Hepatic stellate cell (primary cell): ENCODE results near the gene DGCR6.
"Not testable (repeated sequence)": the region's sequence is repeated elsewhere in the genome, so short reads cannot be mapped to it uniquely, and the experiment has no call there.

ENCODE experiments used
- DNase-seq: peaks from one replicate; pipeline ENCODE4 v3.0.0; 2011; ENCODE audit warnings: low spot score

The DGCR6 gene

GRCh38 chr22:18961201-18961600 lies 55.1 kb downstream of the DGCR6 start:
- not testable (repeated sequence) for DNase-seq
